ENCODE results near the gene FKBP5. TPM values are rescaled to one million over a fixed set of nuclear protein-coding genes. Genes with fewer than 3 reads are reported as not detected.

Gene FKBP5
- total and polyA plus RNA-seq, 3 donors from 2014 or later: 86.8 to 185 (median 156) TPM

DNA sequence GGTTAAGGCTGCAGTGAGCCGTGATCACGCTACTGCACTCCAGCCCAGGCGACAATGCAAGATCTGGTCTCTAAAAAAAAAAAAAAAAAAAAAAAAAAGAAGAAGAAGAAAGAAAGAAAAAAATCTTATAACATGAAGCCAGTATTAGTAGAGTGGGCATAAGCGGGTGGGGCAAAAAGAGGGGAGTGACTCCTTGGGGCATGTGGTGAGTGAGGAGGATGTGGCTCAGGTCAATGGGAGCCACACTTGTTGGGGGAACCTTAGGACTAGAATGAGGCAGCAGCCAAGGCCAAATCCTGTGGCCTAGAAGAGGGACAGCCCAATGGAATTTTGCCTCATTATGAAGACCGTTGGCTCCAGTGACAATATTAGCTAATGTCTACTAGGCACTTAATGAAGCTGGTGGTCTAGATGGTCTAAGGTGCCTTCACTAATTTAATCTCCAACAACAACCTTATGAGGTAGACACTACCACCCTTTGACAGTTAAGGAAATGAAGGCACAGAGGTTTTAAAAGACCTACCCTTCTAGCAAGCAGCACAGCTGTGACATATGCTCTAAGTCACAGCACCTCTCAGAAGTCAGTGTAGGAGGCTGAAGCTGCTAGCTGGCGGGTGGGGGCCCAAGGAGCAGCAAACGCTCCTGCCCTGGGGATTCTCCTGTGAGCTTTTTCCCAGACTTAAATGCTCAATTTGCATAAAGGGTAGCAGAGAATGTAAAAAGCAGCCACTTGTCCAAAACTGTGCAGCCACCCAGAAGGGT, 24.5 kb upstream of the FKBP5 start:
- Histone ChIP-seq H3K4me1 (peaks cover 10% of the 10 kb centered on the region), H3K27ac (no peak overlapping the region), H3K9me3 (no peaks in the 10 kb centered on the region), H3K4me3 (no peak overlapping the region), H3K27me3 (no peaks in the 10 kb centered on the region), H3K36me3 (ENCODE audit: low read depth, missing control alignments) (no peaks in the 10 kb centered on the region)
- no peak for DNase-seq
- intact Hi-C loops (cut with DNase I; ENCODE audit: low total_unique reads): no loop called here
- TF ChIP-seq, protein P1, sequence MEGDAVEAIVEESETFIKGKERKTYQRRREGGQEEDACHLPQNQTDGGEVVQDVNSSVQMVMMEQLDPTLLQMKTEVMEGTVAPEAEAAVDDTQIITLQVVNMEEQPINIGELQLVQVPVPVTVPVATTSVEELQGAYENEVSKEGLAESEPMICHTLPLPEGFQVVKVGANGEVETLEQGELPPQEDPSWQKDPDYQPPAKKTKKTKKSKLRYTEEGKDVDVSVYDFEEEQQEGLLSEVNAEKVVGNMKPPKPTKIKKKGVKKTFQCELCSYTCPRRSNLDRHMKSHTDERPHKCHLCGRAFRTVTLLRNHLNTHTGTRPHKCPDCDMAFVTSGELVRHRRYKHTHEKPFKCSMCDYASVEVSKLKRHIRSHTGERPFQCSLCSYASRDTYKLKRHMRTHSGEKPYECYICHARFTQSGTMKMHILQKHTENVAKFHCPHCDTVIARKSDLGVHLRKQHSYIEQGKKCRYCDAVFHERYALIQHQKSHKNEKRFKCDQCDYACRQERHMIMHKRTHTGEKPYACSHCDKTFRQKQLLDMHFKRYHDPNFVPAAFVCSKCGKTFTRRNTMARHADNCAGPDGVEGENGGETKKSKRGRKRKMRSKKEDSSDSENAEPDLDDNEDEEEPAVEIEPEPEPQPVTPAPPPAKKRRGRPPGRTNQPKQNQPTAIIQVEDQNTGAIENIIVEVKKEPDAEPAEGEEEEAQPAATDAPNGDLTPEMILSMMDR (IDR thresholded peaks at IDR 0.05): no peak
- TF ChIP-seq POLR2A (IDR thresholded peaks at IDR 0.05): no peak
- WGBS, 2 donors: 86 to 94% methylated on average over 7 of the region's 7 CpGs

- 49 to 64% methylated on average over 7 of the region's 7 CpGs for WGBS, 2 donors
- Histone ChIP-seq H3K9me3 (no peaks in the 10 kb centered on the region), H3K4me3 (no peak overlapping the region), H3K27me3 (no peaks in the 10 kb centered on the region), H3K36me3 (ENCODE audit: low read depth, missing control alignments) (no peaks in the 10 kb centered on the region), H3K4me1 (peaks cover 3% of the 10 kb centered on the region), H3K27ac (peak overlapping the region in 1 of 2 donors; percentile 23)
- DNase-seq: no peak
- TF ChIP-seq, protein P1 (IDR thresholded peaks at IDR 0.05): no peak
- no peak for TF ChIP-seq POLR2A (IDR thresholded peaks at IDR 0.05)
- intact Hi-C loops (cut with DNase I; ENCODE audit: low total_unique reads): no loop called here
Observed at GRCh38 chr6:35711731-35712130, 23.0 kb upstream of the FKBP5 start.

DNA sequence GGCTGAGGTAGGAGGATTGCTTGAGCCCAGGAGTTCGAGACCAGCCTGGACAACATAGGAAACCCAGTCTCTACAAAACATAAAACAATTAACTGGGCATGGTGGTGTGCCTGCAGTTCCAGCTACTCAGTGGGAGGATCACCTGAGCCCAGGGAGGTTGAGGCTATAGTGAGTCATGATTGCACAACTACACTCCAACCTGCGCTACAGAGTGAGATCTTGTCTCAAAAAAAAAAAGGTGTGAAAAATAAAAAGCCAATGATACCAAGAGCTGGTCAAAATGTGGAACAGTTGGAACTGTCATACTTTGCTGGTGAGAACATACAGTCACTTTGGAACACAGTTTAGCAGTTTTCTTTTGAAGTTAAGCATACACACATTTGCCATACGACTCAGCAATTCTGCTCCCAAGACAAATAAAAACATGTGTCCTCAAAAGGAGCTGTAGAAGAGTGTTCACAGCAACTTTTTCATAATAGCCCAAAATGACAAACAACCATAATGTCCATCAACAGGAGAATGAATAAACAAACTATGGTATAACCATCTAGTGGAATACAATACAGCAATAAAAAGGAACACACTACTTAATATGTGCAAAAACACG, 21.6 kb upstream of the FKBP5 start:
- no peaks in the 10 kb centered on the region for H3K27me3 ChIP-seq
- no peaks in the 10 kb centered on the region for H3K9me3 ChIP-seq
- H3K36me3 ChIP-seq (ENCODE audit: low read depth, missing control alignments): no peaks in the 10 kb centered on the region
- TF ChIP-seq, protein P1 (IDR thresholded peaks at IDR 0.05): no peak
- no peak for TF ChIP-seq POLR2A (IDR thresholded peaks at IDR 0.05)
- H3K4me1 ChIP-seq: peaks cover 3% of the 10 kb centered on the region
- H3K4me3 ChIP-seq: no peak overlapping the region
- no peak for DNase-seq
- 79 to 82% methylated on average over 4 of the region's 4 CpGs for WGBS, 2 donors
- no peak overlapping the region for H3K27ac ChIP-seq
- intact Hi-C loops (cut with DNase I; ENCODE audit: low total_unique reads): no loop called here

DNA sequence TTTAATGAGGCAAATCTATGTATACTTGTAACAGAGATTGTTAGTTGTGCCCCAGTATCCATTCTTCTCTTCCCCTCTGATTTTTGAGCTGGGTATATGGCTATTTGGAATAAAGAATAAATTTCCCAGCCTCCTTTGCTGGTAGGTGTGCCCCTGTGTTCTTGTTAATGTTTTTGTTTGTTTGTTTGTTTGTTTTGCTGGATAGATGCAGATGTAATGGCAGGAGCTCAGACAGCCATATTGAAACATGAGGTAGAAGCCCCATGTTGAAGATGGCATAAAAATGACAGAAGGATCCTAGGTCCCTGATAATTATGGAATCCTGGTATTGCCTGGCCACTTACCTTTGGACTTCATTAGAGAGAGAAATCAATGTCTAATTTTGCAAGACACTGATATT, 19.9 kb upstream of the FKBP5 start:
- intact Hi-C loops (cut with DNase I; ENCODE audit: low total_unique reads): no loop called here
- no peak overlapping the region for H3K4me3 ChIP-seq
- H3K36me3 ChIP-seq (ENCODE audit: low read depth, missing control alignments): no peaks in the 10 kb centered on the region
- no peaks in the 10 kb centered on the region for H3K27me3 ChIP-seq
- DNase-seq: no peak
- peaks cover 3% of the 10 kb centered on the region for H3K4me1 ChIP-seq
- no peak overlapping the region for H3K27ac ChIP-seq
- H3K9me3 ChIP-seq: no peaks in the 10 kb centered on the region
- TF ChIP-seq, protein P1 (IDR thresholded peaks at IDR 0.05): no peak
- no peak for TF ChIP-seq POLR2A (IDR thresholded peaks at IDR 0.05)

Measured in testis (tissue), 3 donors.